SK-N-SH (cell line): ENCODE measurements around the gene PLSCR2. TPM values are rescaled to one million over a fixed set of nuclear protein-coding genes. Genes with fewer than 3 reads are reported as not detected.
"Not testable (repeated sequence)": the region's sequence is repeated elsewhere in the genome, so short reads cannot be mapped to it uniquely, and the experiment has no call there.

Experiments
- CTCF ChIA-PET: fragments of 300-600, 350-600 bp; formaldehyde crosslinking; extraction: SDS; loops from one replicate; lab custom pipeline; 2021; lab: Yijun Ruan, JAX
- POLR2A ChIA-PET: fragments of 350-600 bp; sonication (Branson Sonifier 250); formaldehyde crosslinking; extraction: SDS; loops from one replicate; lab custom pipeline; 2020; ENCODE audit warnings: antibody characterized with exemption, inconsistent platforms; lab: Yijun Ruan, JAX
- DNase-seq: peaks from one replicate; pipeline ENCODE4 v3.0.0; 2012
- H2AFZ ChIP-seq: fragments of 200-600 bp; sonication (generic); 2 replicates; pipeline ENCODE4 v1.8.1; 2016; ENCODE audit warnings: antibody characterized with exemption, mild to moderate bottlenecking, low read depth
- H3F3A ChIP-seq: fragments of 200-600 bp; sonication (generic); replicated peaks from 2 replicates; pipeline ENCODE3; 2016; ENCODE audit warnings: antibody characterized with exemption, mild to moderate bottlenecking; ENCODE audit not compliant: insufficient read depth
- H3K27ac ChIP-seq, 2 experiments: fragments of 200-500 bp in 1 of 2; fragments of 200-600 bp in 1 of 2; sonication (Bioruptor generic) in 1 of 2; sonication (generic), shearing (Covaris generic) in 1 of 2; 2 replicates each; pipeline versions ENCODE4 v1.5.1 to v1.6.1; 2014 to 2016; ENCODE audit warnings: low read depth in 2 of 2, inconsistent platforms in 1 of 2, low read length in 1 of 2, mild to moderate bottlenecking in 1 of 2, mixed read lengths in 1 of 2
- H3K27me3 ChIP-seq: fragments of 200-600 bp; sonication (generic), shearing (Covaris generic); 2 replicates; pipeline ENCODE4 v1.6.1; 2016; ENCODE audit warnings: mixed run types; ENCODE audit not compliant: insufficient read depth
- H3K36me3 ChIP-seq, 2 experiments: fragments of 200-500 bp in 1 of 2; fragments of 200-600 bp in 1 of 2; sonication (Bioruptor generic) in 1 of 2; sonication (generic) in 1 of 2; replicated peaks in 1 of 2; 2 replicates each; pipeline versions ENCODE3 to v1.5.1; 2014 to 2016; ENCODE audit warnings: low read length in 1 of 2, mild to moderate bottlenecking in 1 of 2; ENCODE audit not compliant: insufficient read depth in 2 of 2, control insufficient read depth in 1 of 2
- H3K4me1 ChIP-seq, 2 experiments: fragments of 200-500 bp in 1 of 2; fragments of 200-600 bp in 1 of 2; sonication (Bioruptor generic) in 1 of 2; sonication (generic), shearing (Covaris generic) in 1 of 2; 2 replicates each; pipeline versions ENCODE4 v1.5.1 to v1.6.1; 2014 to 2016; ENCODE audit warnings: low read depth in 1 of 2, low read length in 1 of 2, mixed run types in 1 of 2; ENCODE audit not compliant: insufficient read depth in 2 of 2, control insufficient read depth in 1 of 2
- H3K4me2 ChIP-seq: fragments of 200-600 bp; sonication (generic), shearing (Covaris generic); 2 replicates; pipeline ENCODE4 v1.6.1; 2017; ENCODE audit warnings: mixed run types
- H3K4me3 ChIP-seq, 2 experiments: fragments of 200-500 bp in 1 of 2; fragments of 200-600 bp in 1 of 2; sonication (Bioruptor generic) in 1 of 2; sonication (generic), shearing (Covaris generic) in 1 of 2; 2 replicates each; pipeline versions ENCODE4 v1.5.1 to v1.8.1; 2014 to 2016; ENCODE audit warnings: low read depth in 2 of 2, inconsistent platforms in 1 of 2, low read length in 1 of 2, mild to moderate bottlenecking in 1 of 2, mixed read lengths in 1 of 2, moderate library complexity in 1 of 2
- H3K79me2 ChIP-seq: fragments of 200-600 bp; sonication (generic); 2 replicates; pipeline ENCODE4 v1.8.1; 2017; ENCODE audit warnings: mild to moderate bottlenecking; ENCODE audit not compliant: insufficient read depth
- H3K9ac ChIP-seq: fragments of 200-600 bp; sonication (generic); 2 replicates; pipeline ENCODE4 v1.6.1; 2017; ENCODE audit warnings: mixed run types
- H3K9me2 ChIP-seq: fragments of 200-600 bp; sonication (generic); 2 replicates; pipeline ENCODE4 v1.6.1; 2017; ENCODE audit warnings: mixed run types
- H3K9me3 ChIP-seq: fragments of 200-600 bp; sonication (generic); 2 replicates; pipeline ENCODE4 v1.6.1; 2017; ENCODE audit warnings: mixed run types, mild to moderate bottlenecking, moderate library complexity
- H4K20me1 ChIP-seq: fragments of 200-600 bp; sonication (generic); 2 replicates; pipeline ENCODE4 v1.6.1; 2017; ENCODE audit warnings: mild to moderate bottlenecking, mixed run types; ENCODE audit not compliant: insufficient read depth
- CHD2 ChIP-seq: fragments of 150-350 bp; IDR thresholded peaks from 2 replicates; pipeline ENCODE4 v1.6.1; 2018; ENCODE audit warnings: low read length; ENCODE audit not compliant: partially characterized antibody
- ELF1 ChIP-seq: IDR thresholded peaks from 2 replicates; pipeline ENCODE4 v1.4.0; 2012
- FOSL2 ChIP-seq: IDR thresholded peaks from 2 replicates; pipeline ENCODE4 v1.4.0; 2012; ENCODE audit warnings: low read depth, mild to moderate bottlenecking, moderate library complexity, borderline replicate concordance
- GABPA ChIP-seq: IDR thresholded peaks from 2 replicates; pipeline ENCODE4 v1.4.0; 2012; ENCODE audit warnings: low read depth, mild to moderate bottlenecking
- MEF2A ChIP-seq: IDR thresholded peaks from 2 replicates; pipeline ENCODE4 v1.4.0; 2012; ENCODE audit warnings: low read depth, borderline replicate concordance
- NFIC ChIP-seq: IDR thresholded peaks from 2 replicates; pipeline ENCODE4 v1.4.0; 2012; ENCODE audit warnings: borderline replicate concordance
- NRF1 ChIP-seq: IDR thresholded peaks from 2 replicates; pipeline ENCODE4 v1.6.1; 2012; ENCODE audit warnings: low read depth, mild to moderate bottlenecking, low read length
- RAD21 ChIP-seq: IDR thresholded peaks from 2 replicates; pipeline ENCODE4 v1.6.1; 2012; ENCODE audit warnings: mild to moderate bottlenecking, low read length
- TAF1 ChIP-seq: IDR thresholded peaks from 2 replicates; pipeline ENCODE4 v1.6.1; 2012; ENCODE audit warnings: low read depth, mild to moderate bottlenecking, low read length, moderate library complexity, borderline replicate concordance
- TCF12 ChIP-seq: IDR thresholded peaks from 2 replicates; pipeline ENCODE4 v1.4.0; 2012
- WGBS: methylation state at CpG from one replicate; pipeline ENCODE4 v1.1.6; 2017; ENCODE audit warnings: low lambda C conversion rate; 5-methylcytosine and 5-hydroxymethylcytosine counted together
- polyA plus RNA-seq, 3 experiments: library from polyadenylated mRNA; depleted of rRNA; stranded (reverse); fragments of >200 nt; gene quantifications; 2 replicates each; pipeline ENCODE4 v1.2.3, GENCODE V29; 2012
- TF ChIP-seq, protein P1 (sequence below): IDR thresholded peaks from 2 replicates; pipeline ENCODE4 v1.6.1; 2012; ENCODE audit warnings: mild to moderate bottlenecking, low read depth, low read length, moderate library complexity
- TF ChIP-seq, protein P2 (sequence below): fragments of 150-350 bp; IDR thresholded peaks from 2 replicates; pipeline ENCODE4 v1.6.1; 2016; ENCODE audit warnings: mild to moderate bottlenecking, low read depth, low read length
- TF ChIP-seq, protein P3 (sequence below): fragments of 150-350 bp; IDR thresholded peaks from 2 replicates; pipeline ENCODE4 v1.6.1; 2017; ENCODE audit warnings: antibody characterized with exemption, low read length, low read depth, borderline replicate concordance
- TF ChIP-seq, protein P4 (sequence below): fragments of 200-600 bp; sonication (generic); IDR thresholded peaks from 2 replicates; pipeline ENCODE4 v1.6.1; 2017; ENCODE audit warnings: antibody characterized with exemption, mild to moderate bottlenecking, moderate library complexity

PLSCR2 gene
- polyA plus RNA-seq, 1 of the 3 experiments (the other 2 are of a cell fraction): not detected

DNA sequence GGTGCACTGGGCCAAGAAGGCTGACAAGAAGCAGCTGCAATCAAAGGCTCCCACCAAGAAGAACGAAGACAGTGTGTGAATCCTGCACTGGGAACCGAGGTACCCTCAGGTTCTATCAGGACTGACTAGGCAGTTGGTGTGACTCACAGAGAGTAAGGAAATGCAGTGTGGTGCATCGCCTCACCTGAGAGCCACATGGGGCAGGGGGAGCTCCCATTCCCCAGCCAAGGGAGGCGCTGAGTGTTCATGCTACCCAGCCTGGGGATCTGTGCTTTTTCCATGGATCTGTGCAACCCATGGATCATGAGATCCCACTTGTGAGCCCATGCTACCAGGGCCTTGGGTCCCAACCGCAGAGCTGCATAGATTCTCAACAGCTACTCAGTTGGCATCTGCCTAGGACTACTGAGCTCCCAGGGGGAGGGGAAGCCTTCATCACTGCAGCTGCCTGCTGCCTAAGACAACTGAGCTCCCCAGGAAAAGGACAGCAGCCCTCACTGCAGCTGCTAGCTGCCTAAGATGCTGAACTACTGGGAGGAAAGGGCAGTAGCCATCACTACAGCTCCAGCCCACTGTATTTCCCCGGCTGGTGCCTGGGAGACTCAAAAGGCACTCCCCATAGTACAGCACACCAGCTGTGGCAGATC, 6.9 kb upstream of the PLSCR2 start:
- H4K20me1 ChIP-seq: no peaks in the 10 kb centered on the region
- H3K79me2 ChIP-seq: no peaks in the 10 kb centered on the region
- ChIA-PET POLR2A (no interaction called here), CTCF (no interaction called here)
- H3F3A ChIP-seq: no peaks in the 10 kb centered on the region
- H3K4me1 ChIP-seq: no peaks in the 10 kb centered on the region
- no peak for DNase-seq
- H3K4me2 ChIP-seq: no peak overlapping the region
- peaks cover 38% of the 10 kb centered on the region; the same call in 1 of the 2 replicates for H3K27me3 ChIP-seq
- 3% methylated on average over 3 of the region's 6 CpGs for WGBS
- no peak overlapping the region for H3K27ac ChIP-seq
- no peaks in the 10 kb centered on the region for H3K36me3 ChIP-seq
- H2AFZ ChIP-seq: no peak overlapping the region
- no peak overlapping the region for H3K9ac ChIP-seq
- no peaks in the 10 kb centered on the region for H3K9me3 ChIP-seq
- no peak overlapping the region for H3K4me3 ChIP-seq
- no peaks in the 10 kb centered on the region for H3K9me2 ChIP-seq
- TF ChIP-seq RAD21 (no peak), CHD2 (no peak), GABPA (no peak), TAF1 (no peak), FOSL2 (no peak), NFIC (no peak), MEF2A (no peak), TCF12 (no peak)
- TF ChIP-seq, protein P1, sequence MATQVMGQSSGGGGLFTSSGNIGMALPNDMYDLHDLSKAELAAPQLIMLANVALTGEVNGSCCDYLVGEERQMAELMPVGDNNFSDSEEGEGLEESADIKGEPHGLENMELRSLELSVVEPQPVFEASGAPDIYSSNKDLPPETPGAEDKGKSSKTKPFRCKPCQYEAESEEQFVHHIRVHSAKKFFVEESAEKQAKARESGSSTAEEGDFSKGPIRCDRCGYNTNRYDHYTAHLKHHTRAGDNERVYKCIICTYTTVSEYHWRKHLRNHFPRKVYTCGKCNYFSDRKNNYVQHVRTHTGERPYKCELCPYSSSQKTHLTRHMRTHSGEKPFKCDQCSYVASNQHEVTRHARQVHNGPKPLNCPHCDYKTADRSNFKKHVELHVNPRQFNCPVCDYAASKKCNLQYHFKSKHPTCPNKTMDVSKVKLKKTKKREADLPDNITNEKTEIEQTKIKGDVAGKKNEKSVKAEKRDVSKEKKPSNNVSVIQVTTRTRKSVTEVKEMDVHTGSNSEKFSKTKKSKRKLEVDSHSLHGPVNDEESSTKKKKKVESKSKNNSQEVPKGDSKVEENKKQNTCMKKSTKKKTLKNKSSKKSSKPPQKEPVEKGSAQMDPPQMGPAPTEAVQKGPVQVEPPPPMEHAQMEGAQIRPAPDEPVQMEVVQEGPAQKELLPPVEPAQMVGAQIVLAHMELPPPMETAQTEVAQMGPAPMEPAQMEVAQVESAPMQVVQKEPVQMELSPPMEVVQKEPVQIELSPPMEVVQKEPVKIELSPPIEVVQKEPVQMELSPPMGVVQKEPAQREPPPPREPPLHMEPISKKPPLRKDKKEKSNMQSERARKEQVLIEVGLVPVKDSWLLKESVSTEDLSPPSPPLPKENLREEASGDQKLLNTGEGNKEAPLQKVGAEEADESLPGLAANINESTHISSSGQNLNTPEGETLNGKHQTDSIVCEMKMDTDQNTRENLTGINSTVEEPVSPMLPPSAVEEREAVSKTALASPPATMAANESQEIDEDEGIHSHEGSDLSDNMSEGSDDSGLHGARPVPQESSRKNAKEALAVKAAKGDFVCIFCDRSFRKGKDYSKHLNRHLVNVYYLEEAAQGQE: no peak

DNA sequence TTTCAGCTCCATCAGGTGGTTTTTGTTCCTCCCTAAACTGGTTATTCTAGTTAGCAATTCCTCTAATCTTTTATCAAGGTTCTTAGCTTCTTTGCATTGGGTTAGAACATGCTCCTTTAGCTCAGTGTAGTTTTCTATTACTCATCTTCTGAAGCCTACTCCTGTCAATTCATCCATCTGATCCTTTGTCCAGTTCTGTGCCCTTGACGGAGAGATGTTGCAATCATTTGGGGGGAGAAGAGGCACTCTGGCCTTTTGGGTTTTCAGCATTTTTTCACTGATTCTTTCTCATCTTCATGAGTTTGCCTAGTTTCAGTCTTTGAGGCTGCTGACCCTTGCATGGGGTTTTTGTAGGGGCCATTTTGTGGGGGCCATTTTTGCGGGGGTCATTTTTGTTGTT, 5.6 kb upstream of the PLSCR2 start:
- CTCF ChIA-PET, H2AFZ ChIP-seq, H3F3A ChIP-seq, H3K36me3 ChIP-seq, H4K20me1 ChIP-seq, H3K79me2 ChIP-seq, H3K9me2 ChIP-seq, H3K4me2 ChIP-seq, H3K9ac ChIP-seq, H3K27ac ChIP-seq, H3K9me3 ChIP-seq, DNase-seq, H3K4me1 ChIP-seq, H3K4me3 ChIP-seq, POLR2A ChIA-PET: not testable (repeated sequence)
- WGBS: 16% methylated on average over 2 of the region's 2 CpGs
- peaks cover 41% of the 10 kb centered on the region; the same call in 1 of the 2 replicates for H3K27me3 ChIP-seq

DNA sequence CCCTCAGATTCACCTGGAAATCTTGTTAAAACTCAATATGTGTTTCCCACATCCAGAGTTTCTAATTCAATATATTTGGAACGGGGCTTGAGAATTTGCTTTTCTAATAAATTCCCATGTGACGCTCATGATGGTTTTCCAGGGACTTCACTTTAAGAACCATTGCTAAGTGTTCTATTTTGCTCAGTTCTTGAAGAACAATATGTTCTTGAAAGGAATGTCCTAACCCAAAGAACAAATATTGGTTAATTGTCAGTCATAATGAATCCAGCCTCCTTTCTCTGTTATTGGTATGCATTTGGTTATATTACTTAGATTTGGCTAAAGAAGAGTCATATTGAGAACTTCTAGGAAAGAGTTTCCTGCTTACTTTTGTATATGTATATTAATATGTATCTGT, 4.4 kb upstream of the PLSCR2 start:
- no peaks in the 10 kb centered on the region for H3K9me3 ChIP-seq
- WGBS: 18% methylated on average over 2 of the region's 2 CpGs
- TF ChIP-seq, protein P2, sequence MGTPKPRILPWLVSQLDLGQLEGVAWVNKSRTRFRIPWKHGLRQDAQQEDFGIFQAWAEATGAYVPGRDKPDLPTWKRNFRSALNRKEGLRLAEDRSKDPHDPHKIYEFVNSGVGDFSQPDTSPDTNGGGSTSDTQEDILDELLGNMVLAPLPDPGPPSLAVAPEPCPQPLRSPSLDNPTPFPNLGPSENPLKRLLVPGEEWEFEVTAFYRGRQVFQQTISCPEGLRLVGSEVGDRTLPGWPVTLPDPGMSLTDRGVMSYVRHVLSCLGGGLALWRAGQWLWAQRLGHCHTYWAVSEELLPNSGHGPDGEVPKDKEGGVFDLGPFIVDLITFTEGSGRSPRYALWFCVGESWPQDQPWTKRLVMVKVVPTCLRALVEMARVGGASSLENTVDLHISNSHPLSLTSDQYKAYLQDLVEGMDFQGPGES: no peak
- TF ChIP-seq ELF1 (no peak), GABPA (no peak), CHD2 (no peak), NRF1 (no peak)
- TF ChIP-seq, protein P3, sequence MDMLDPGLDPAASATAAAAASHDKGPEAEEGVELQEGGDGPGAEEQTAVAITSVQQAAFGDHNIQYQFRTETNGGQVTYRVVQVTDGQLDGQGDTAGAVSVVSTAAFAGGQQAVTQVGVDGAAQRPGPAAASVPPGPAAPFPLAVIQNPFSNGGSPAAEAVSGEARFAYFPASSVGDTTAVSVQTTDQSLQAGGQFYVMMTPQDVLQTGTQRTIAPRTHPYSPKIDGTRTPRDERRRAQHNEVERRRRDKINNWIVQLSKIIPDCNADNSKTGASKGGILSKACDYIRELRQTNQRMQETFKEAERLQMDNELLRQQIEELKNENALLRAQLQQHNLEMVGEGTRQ: no peak
- TF ChIP-seq, protein P4, sequence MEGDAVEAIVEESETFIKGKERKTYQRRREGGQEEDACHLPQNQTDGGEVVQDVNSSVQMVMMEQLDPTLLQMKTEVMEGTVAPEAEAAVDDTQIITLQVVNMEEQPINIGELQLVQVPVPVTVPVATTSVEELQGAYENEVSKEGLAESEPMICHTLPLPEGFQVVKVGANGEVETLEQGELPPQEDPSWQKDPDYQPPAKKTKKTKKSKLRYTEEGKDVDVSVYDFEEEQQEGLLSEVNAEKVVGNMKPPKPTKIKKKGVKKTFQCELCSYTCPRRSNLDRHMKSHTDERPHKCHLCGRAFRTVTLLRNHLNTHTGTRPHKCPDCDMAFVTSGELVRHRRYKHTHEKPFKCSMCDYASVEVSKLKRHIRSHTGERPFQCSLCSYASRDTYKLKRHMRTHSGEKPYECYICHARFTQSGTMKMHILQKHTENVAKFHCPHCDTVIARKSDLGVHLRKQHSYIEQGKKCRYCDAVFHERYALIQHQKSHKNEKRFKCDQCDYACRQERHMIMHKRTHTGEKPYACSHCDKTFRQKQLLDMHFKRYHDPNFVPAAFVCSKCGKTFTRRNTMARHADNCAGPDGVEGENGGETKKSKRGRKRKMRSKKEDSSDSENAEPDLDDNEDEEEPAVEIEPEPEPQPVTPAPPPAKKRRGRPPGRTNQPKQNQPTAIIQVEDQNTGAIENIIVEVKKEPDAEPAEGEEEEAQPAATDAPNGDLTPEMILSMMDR: no peak

More for the DNA sequence above, 4.4 kb upstream of the PLSCR2 start:
- Histone ChIP-seq H3K4me3 (no peak overlapping the region), H3K9ac (no peak overlapping the region), H3F3A (no peaks in the 10 kb centered on the region), H3K36me3 (no peaks in the 10 kb centered on the region), H3K79me2 (no peaks in the 10 kb centered on the region), H3K27ac (no peak overlapping the region), H3K4me1 (peaks cover 0 to 4% of the 10 kb centered on the region in 2 experiments; a peak in 1 of 4 replicates), H3K9me2 (no peaks in the 10 kb centered on the region), H2AFZ (no peak overlapping the region), H3K4me2 (no peak overlapping the region), H4K20me1 (no peaks in the 10 kb centered on the region), H3K27me3 (peaks cover 52% of the 10 kb centered on the region)
- POLR2A ChIA-PET: no interaction called here
- CTCF ChIA-PET: no interaction called here
- DNase-seq: no peak
